Heart right ventricle (tissue), 16 donors: Measurements from ENCODE around the gene MYLK. TPM values are rescaled to one million over a fixed set of nuclear protein-coding genes. Genes with fewer than 3 reads are reported as not detected.

Experiments used
- ATAC-seq, 8 donors: fragments of 200-7000 bp; cut with Tn5 transposase; one replicate each; pipeline ENCODE4 v1.9.1; 2020; ENCODE audit warnings: mild to moderate bottlenecking in 8 of 8, moderate library complexity in 8 of 8, moderate number of reproducible peaks in 1 of 8
- DNase-seq, 2 donors: peaks; one replicate each; pipeline ENCODE4 v3.0.0-alpha.2; 2020
- H3K27ac ChIP-seq, 10 donors: fragments of 200-600 bp; sonication (generic) in 2 of 10; one replicate each; pipeline versions ENCODE4 v1.5.0 to v1.8.0; 2020 to 2022; ENCODE audit warnings: mild to moderate bottlenecking in 3 of 10
- H3K27me3 ChIP-seq, 7 donors: fragments of 200-600 bp; one replicate each; pipeline ENCODE4 v1.8.0; 2021 to 2022; ENCODE audit warnings: mild to moderate bottlenecking in 2 of 7
- H3K36me3 ChIP-seq, 9 donors: fragments of 200-600 bp; sonication (generic) in 1 of 9; one replicate each; pipeline versions ENCODE4 v1.5.0 to v1.8.0; 2020 to 2022; ENCODE audit warnings: mild to moderate bottlenecking in 2 of 9
- H3K4me1 ChIP-seq, 9 donors: fragments of 200-600 bp; sonication (generic) in 1 of 9; one replicate each; pipeline versions ENCODE4 v1.5.0 to v1.8.0; 2020 to 2022; ENCODE audit warnings: mild to moderate bottlenecking in 4 of 9
- H3K4me3 ChIP-seq, 10 donors: fragments of 200-600 bp; sonication (generic) in 2 of 10; one replicate each; pipeline versions ENCODE4 v1.5.0 to v1.8.0; 2020 to 2022; ENCODE audit warnings: mild to moderate bottlenecking in 7 of 10, moderate library complexity in 2 of 10
- H3K9me3 ChIP-seq, 11 donors: fragments of 200-600 bp in 10 of 11; sonication (generic) in 2 of 11; one replicate each; pipeline versions ENCODE4 v1.5.0 to v1.8.0; 2013 to 2022; ENCODE audit warnings: mild to moderate bottlenecking in 2 of 11, control low read depth in 1 of 11, moderate library complexity in 1 of 11
- WGBS, 2 donors: extraction: QIAGEN DNeasy Blood & Tissue Kit; methylation state at CpG; one replicate each; pipeline ENCODE4 v1.1.7; 2013; ENCODE audit warnings: inconsistent platforms in 1 of 2; 5-methylcytosine and 5-hydroxymethylcytosine counted together
- intact Hi-C, 10 donors: fragments of 100-400 bp; cut with DNase I; formaldehyde crosslinking; loops; one replicate each; pipeline versions ENCODE4 v1.11.1 to v1.14.2; 2022
- polyA plus RNA-seq, 2 donors: library from polyadenylated mRNA; stranded (reverse); fragments of 200-250 nt; gene quantifications; one replicate each; pipeline ENCODE4 v1.2.3, GENCODE V29; 2013
- total RNA-seq, 10 donors: library from RNA; stranded (reverse); fragmentation: NEBNext Ultra II Directional in 3 of 10; extraction: Animal tissue kit (Norgen Biotek cat#: 25700) in 3 of 10; gene quantifications; one replicate each; pipeline versions ENCODE4 v1.2.1 to v1.2.4, GENCODE V29; 2021 to 2023
- TF ChIP-seq, protein P1 (sequence below), 9 donors: fragments of 200-600 bp; sonication (generic) in 2 of 9; IDR thresholded peaks; one replicate each; pipeline versions ENCODE4 v1.5.0 to v1.8.0; 2021 to 2022; ENCODE audit warnings: antibody characterized with exemption in 9 of 9, mild to moderate bottlenecking in 5 of 9, moderate library complexity in 1 of 9
- donor health status: Arrhythmogenic right ventricular cardiomyopathy.
- donor health status: ischemic (EF 13 %, LVEDD 7.1; RV severe dilation, severe dysfunction).
- donor health status: healthy with polysubstance abuse.
- donor health status: DM: no; HTN: yes; CAD: no.
- donor health status: DM: no; HTN: no; CAD: no.
- donor health status: ischemic (EF 25% LVEDD 6.9; RV normal size, moderate dysfunction).
- donor health status: ischemic (EF 25% LVEDD 5.7; RV mildly dilated, moderate dysfunction).
- donor health status: healthy.
- donor health status: DM: yes; HTN: yes; CAD: no.
- donor health status: Ischemic cardiomyopathy.
- donor health status: ischemic (EF 35%, LVEDD 5.7; RV mildly dilated, moderate dysfunction).
- donor health status: nonischemic (EF 11% LVEDD 7.7; RV severe dilation, severe dysfunction).
- donor health status: DM: yes; HTN: yes; CAD: no.
- donor health status: PGD.
- donor health status: ischemic (EF 29% LVEDD 5.4; RV normal size, mild dysfunction).
- donor health status: nonischemic (EF 23%, LVEDD 6.1; RV moderate dilation, normal function).

MYLK gene
- total and polyA plus RNA-seq, 12 donors, result 5.6 to 20.6 (median 11.6) TPM

DNA sequence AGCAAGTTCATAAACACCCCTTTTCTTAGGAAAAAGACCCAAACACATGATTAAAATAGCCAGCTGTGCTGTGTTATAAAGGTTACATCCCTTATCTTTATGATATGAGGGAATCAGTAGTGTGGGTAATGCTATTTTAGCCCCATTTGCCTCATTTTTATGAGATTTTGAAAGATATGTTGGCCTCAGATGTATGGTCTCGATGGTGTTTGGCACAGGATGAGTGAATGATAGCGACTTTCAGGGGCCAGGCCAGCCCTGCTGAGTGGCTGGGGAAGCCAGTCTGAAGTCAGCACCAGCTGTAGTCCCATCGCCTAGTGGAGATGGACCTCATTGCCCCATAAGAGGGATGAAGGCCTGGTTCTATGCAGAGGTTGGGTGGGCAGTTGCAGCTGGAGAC, 194.3 kb downstream of the MYLK start:
- Histone ChIP-seq H3K27me3 (no peaks in the 10 kb centered on the region), H3K9me3 (no peaks in the 10 kb centered on the region), H3K27ac (no peak overlapping the region), H3K36me3 (no peaks in the 10 kb centered on the region), H3K4me1 (peaks cover 5 to 65% (median 34%) of the 10 kb centered on the region in 9 donors), H3K4me3 (no peak overlapping the region)
- intact Hi-C loops, result loop anchor here in 1 of 10 donors (5.0 kb wide), 1 partner anchor 33 kb away; no protein-coding TSS in a partner anchor
- ATAC-seq, result no peak
- TF ChIP-seq, protein P1, sequence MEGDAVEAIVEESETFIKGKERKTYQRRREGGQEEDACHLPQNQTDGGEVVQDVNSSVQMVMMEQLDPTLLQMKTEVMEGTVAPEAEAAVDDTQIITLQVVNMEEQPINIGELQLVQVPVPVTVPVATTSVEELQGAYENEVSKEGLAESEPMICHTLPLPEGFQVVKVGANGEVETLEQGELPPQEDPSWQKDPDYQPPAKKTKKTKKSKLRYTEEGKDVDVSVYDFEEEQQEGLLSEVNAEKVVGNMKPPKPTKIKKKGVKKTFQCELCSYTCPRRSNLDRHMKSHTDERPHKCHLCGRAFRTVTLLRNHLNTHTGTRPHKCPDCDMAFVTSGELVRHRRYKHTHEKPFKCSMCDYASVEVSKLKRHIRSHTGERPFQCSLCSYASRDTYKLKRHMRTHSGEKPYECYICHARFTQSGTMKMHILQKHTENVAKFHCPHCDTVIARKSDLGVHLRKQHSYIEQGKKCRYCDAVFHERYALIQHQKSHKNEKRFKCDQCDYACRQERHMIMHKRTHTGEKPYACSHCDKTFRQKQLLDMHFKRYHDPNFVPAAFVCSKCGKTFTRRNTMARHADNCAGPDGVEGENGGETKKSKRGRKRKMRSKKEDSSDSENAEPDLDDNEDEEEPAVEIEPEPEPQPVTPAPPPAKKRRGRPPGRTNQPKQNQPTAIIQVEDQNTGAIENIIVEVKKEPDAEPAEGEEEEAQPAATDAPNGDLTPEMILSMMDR (IDR thresholded peaks at IDR 0.05), result no peak
- no peak for DNase-seq
- WGBS, 2 donors, result 93 to 97% methylated on average over 3 of the region's 3 CpGs

DNA sequence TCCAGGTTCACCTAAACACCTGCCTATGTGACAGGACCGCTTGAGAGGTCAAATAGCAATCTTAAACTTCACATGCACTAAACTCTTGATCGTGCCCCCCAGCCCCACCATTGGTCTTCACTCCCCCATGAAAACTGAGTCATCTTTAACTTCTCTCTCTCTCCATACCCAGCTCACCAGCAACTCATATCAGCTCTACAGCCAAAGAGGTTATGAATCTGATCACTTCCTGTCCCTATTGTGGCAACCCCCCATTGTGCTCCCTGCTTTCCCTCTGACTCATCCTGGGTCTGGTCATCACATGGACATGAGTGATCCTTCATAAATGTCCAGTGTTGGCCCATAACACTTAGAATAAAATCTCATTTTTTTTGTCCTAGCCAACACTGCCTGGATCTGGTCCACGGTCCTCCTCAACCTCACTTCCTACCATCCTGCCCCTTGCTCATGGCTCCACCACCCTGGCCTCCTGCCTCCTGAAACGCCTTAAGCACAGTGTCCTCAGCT, 195.8 kb downstream of the MYLK start:
- Histone ChIP-seq H3K9me3 (no peaks in the 10 kb centered on the region), H3K27me3 (no peaks in the 10 kb centered on the region), H3K4me3 (no peak overlapping the region), H3K4me1 (peaks cover 0 to 50% (median 19%) of the 10 kb centered on the region in 9 donors), H3K27ac (peak overlapping the region in 1 of 10 donors; percentile 56), H3K36me3 (no peaks in the 10 kb centered on the region)
- DNase-seq (no peak), ATAC-seq (peak in 1 of 8 donors; percentile 58)
- intact Hi-C loops, result no loop called here
- TF ChIP-seq, protein P1 (IDR thresholded peaks at IDR 0.05), result no peak
- 85% methylated on average over 4 of the region's 4 CpGs for WGBS, 2 donors

DNA sequence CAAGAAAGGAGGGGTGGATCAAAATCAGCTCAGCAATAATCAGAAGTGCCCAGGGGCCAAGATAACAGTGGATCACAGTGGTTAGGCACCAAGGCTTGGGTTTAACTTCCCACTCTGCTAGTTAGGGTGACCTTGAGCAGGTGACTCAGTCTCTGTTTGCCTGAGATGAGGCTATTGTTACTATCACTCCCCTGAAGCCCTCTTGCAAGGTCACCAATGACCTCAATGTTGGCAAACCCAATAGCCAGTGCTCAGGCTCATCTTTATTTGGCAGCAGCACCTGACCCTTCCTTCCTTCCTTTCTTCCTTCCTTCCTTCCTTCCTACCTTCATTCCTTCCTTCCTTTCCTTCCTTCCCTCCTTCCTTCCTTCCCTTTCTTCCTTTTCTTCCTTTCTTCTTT, 196.8 kb downstream of the MYLK start:
- TF ChIP-seq, protein P1 (IDR thresholded peaks at IDR 0.05), result no peak
- intact Hi-C loops, result no loop called here
- Histone ChIP-seq H3K36me3 (no peaks in the 10 kb centered on the region), H3K4me3 (no peak overlapping the region), H3K27me3 (no peaks in the 10 kb centered on the region), H3K27ac (no peak overlapping the region), H3K4me1 (peaks cover 0 to 40% (median 11%) of the 10 kb centered on the region in 9 donors), H3K9me3 (no peaks in the 10 kb centered on the region)
- no peak for DNase-seq
- peak in 2 of 8 donors; percentile 19 to 25 for ATAC-seq

DNA sequence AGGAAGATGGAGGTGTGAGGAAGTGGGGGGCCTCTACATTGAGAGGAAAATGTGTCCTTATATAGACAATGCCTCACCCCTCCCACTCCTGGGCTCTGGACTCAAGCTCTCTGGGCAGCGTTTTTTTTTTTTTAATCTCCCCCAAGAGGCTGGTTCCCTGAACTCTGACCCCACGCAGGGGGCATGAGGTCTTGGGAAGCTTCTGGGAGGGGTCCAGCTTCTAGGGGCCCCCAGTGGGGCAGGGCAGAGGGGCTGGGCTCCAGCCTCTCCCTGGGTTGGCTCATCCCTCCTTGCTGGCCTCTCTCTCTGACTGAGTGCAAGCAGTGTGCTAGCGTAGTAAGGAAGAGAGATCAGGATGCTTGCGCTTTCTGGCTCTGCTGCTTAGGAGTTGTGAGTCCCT, 197.9 kb downstream of the MYLK start:
- WGBS, 2 donors, result 65 to 66% methylated on average over 4 of the region's 4 CpGs
- intact Hi-C loops, result no loop called here
- H3K36me3 ChIP-seq, result no peaks in the 10 kb centered on the region
- no peak overlapping the region for H3K4me3 ChIP-seq
- DNase-seq (no peak), ATAC-seq (peak in 3 of 8 donors; percentile 36 to 42 (median 40))
- TF ChIP-seq, protein P1 (IDR thresholded peaks at IDR 0.05), result no peak
- H3K9me3 ChIP-seq, result no peaks in the 10 kb centered on the region
- H3K4me1 ChIP-seq, result peaks cover 0 to 31% (median under 1%) of the 10 kb centered on the region in 9 donors
- no peaks in the 10 kb centered on the region for H3K27me3 ChIP-seq
- H3K27ac ChIP-seq, result no peak overlapping the region
